ENCODE data around the gene BHLHE40. TPM values are rescaled to one million over a fixed set of nuclear protein-coding genes. Genes with fewer than 3 reads are reported as not detected.
A peak's percentile ranks its signal among the peaks of the same experiment; 100 is the strongest.

Gene BHLHE40
- total and polyA plus RNA-seq, 2 of the 13 experiments (the other 11 are each of a cell fraction or from before 2014, with no cell fraction given) = 1.8 to 51.0 TPM

GRCh38 chr3:4981665-4982494 lies 2.6 kb downstream of the BHLHE40 start (continued):
- TF ChIP-seq ZHX2 (IDR thresholded peaks at IDR 0.05; ENCODE audit: low read depth) (0 out of 2 replicates have a peak, but pooled peaks have one; percentile 24), ZHX2 (CRISPR knock-in tag; IDR thresholded peaks at IDR 0.05; ENCODE audit: borderline replicate concordance) (no peak), SMARCE1 (IDR thresholded peaks at IDR 0.05; ENCODE audit: borderline replicate concordance) (no peak), HDAC2 (CRISPR knock-in tag; IDR thresholded peaks at IDR 0.05) (0 out of 2 replicates have a peak, but pooled peaks have one; percentile 28), TEAD3 (CRISPR knock-in tag; optimal IDR thresholded peaks at IDR 0.05; ENCODE audit: borderline replicate concordance) (peak; percentile 42), ZNF572 (CRISPR knock-in tag; IDR thresholded peaks at IDR 0.05) (no peak), HINFP (CRISPR knock-in tag; IDR thresholded peaks at IDR 0.05; ENCODE audit: low read depth) (no peak), ZNF713 (CRISPR knock-in tag; IDR thresholded peaks at IDR 0.05) (no peak), CCDC6 (CRISPR knock-in tag; IDR thresholded peaks at IDR 0.05) (no peak), SNAPC5 (CRISPR knock-in tag; IDR thresholded peaks at IDR 0.05; ENCODE audit: borderline replicate concordance) (no peak), SP4 (CRISPR knock-in tag; IDR thresholded peaks at IDR 0.05) (no peak), HMGXB4 (CRISPR knock-in tag; IDR thresholded peaks at IDR 0.05; ENCODE audit: borderline replicate concordance in 1 of 2, low read depth in 1 of 2) (peak; percentile 32 to 58; a peak in 2 of 4 replicates), ZNF281 (CRISPR knock-in tag; IDR thresholded peaks at IDR 0.05; ENCODE audit: borderline replicate concordance) (no peak; the same call in 1 of the 2 replicates), SMAD1 (CRISPR knock-in tag; IDR thresholded peaks at IDR 0.05; ENCODE audit: borderline replicate concordance, low read depth) (no peak), ZFX (CRISPR knock-in tag; IDR thresholded peaks at IDR 0.05; ENCODE audit: low read depth) (no peak), PHF21A (CRISPR knock-in tag; IDR thresholded peaks at IDR 0.05) (no peak)
